Endothelial cell of umbilical vein (primary cell): Measurements from ENCODE around the gene SLC24A1.

Source experiments
- CTCF ChIP-seq, 2 donors: IDR thresholded peaks; 1 replicate in 1 of 2; 2 replicates in 1 of 2; pipeline ENCODE4 v1.5.1; 2011; ENCODE audit warnings: low read length in 2 of 2, mild to moderate bottlenecking in 2 of 2, moderate library complexity in 2 of 2, control low read depth in 1 of 2, inconsistent platforms in 1 of 2, low read depth in 1 of 2; ENCODE audit not compliant: insufficient read depth in 1 of 2; ENCODE audit errors: extremely low read depth in 1 of 2
- EZH2 ChIP-seq: IDR thresholded peaks from 2 replicates; pipeline ENCODE4 v1.6.1; 2012; ENCODE audit warnings: borderline replicate concordance, low read depth, mild to moderate bottlenecking, moderate library complexity, low read length, inconsistent platforms; ENCODE audit not compliant: severe bottlenecking
- GATA2 ChIP-seq: IDR thresholded peaks from 2 replicates; pipeline ENCODE4 v1.7.0; 2011; ENCODE audit warnings: low read depth, mild to moderate bottlenecking, moderate library complexity, mixed read lengths, low read length; ENCODE audit not compliant: insufficient read length, insufficient read depth
- JUN ChIP-seq: IDR thresholded peaks from 2 replicates; pipeline ENCODE4 v1.6.1; 2011; ENCODE audit warnings: borderline replicate concordance, low read depth; ENCODE audit not compliant: insufficient read length, insufficient read depth
- MAX ChIP-seq: IDR thresholded peaks from 2 replicates; pipeline ENCODE4 v1.6.1; 2011; ENCODE audit not compliant: insufficient read depth, insufficient read length
- POLR2A ChIP-seq: IDR thresholded peaks from 2 replicates; pipeline ENCODE4 v1.6.1; 2012; ENCODE audit warnings: low read depth, mild to moderate bottlenecking, control low read depth, low read length
- POLR2AphosphoS5 ChIP-seq: IDR thresholded peaks from 2 replicates; pipeline ENCODE4 v1.6.1; 2012; ENCODE audit warnings: low read depth, mild to moderate bottlenecking, control low read depth, low read length, moderate library complexity; ENCODE audit not compliant: insufficient read depth

- TF ChIP-seq CTCF (IDR thresholded peaks at IDR 0.05; ENCODE audit: extremely low read depth in 1 of 2, insufficient read depth in 1 of 2, low read depth in 1 of 2, low read length in 2 of 2) = no peak
- TF ChIP-seq EZH2 = no peak
- TF ChIP-seq JUN = no peak
- TF ChIP-seq MAX = no peak
- no peak for TF ChIP-seq POLR2AphosphoS5
- TF ChIP-seq GATA2 = no peak
- TF ChIP-seq POLR2A = no peak
Measured at GRCh38 chr15:65676123-65676522, 54.4 kb downstream of the SLC24A1 start.
